Thymus (tissue), 11 donors: Measurements from ENCODE around the gene TRIO. TPM values are rescaled to one million over a fixed set of nuclear protein-coding genes. Genes with fewer than 3 reads are reported as not detected.

ENCODE experiments used
- DNase-seq, 9 donors: peaks; one replicate each; pipeline ENCODE4 v3.0.0-alpha.2; 2013; ENCODE audit warnings: low spot score in 9 of 9, low read depth in 6 of 9, missing footprints in 1 of 9
- H3K27ac ChIP-seq, 2 donors: one replicate each; pipeline ENCODE4 v1.5.1; 2013; ENCODE audit warnings: control low read depth in 1 of 2, low read depth in 1 of 2, low read length in 1 of 2, mild to moderate bottlenecking in 1 of 2, moderate library complexity in 1 of 2
- H3K27me3 ChIP-seq, 2 donors: one replicate each; pipeline ENCODE4 v1.5.1; 2013; ENCODE audit warnings: low read length in 1 of 2; ENCODE audit not compliant: control insufficient read depth in 2 of 2, insufficient read depth in 1 of 2
- H3K36me3 ChIP-seq, 2 donors: one replicate each; pipeline ENCODE4 v1.5.1; 2013; ENCODE audit warnings: low read length in 1 of 2, mild to moderate bottlenecking in 1 of 2, moderate library complexity in 1 of 2; ENCODE audit not compliant: control insufficient read depth in 2 of 2, insufficient read depth in 2 of 2
- H3K4me1 ChIP-seq, 2 donors: one replicate each; pipeline ENCODE4 v1.5.1; 2013; ENCODE audit warnings: low read length in 2 of 2; ENCODE audit not compliant: control insufficient read depth in 2 of 2, insufficient read depth in 2 of 2
- H3K4me3 ChIP-seq, 2 donors: one replicate each; pipeline ENCODE4 v1.5.1; 2013; ENCODE audit warnings: low read length in 2 of 2, control low read depth in 1 of 2, mild to moderate bottlenecking in 1 of 2
- H3K9me3 ChIP-seq, 2 donors: one replicate each; pipeline ENCODE4 v1.5.1; 2013; ENCODE audit warnings: low read length in 1 of 2, mild to moderate bottlenecking in 1 of 2; ENCODE audit not compliant: control insufficient read depth in 2 of 2, insufficient read depth in 1 of 2
- WGBS: extraction: QIAGEN DNeasy Blood & Tissue Kit; methylation state at CpG from one replicate; pipeline ENCODE4 v1.1.7; 2013; 5-methylcytosine and 5-hydroxymethylcytosine counted together
- polyA plus RNA-seq: library from polyadenylated mRNA; stranded (reverse); fragments of 200-250 nt; gene quantifications from one replicate; pipeline ENCODE4 v1.2.3, GENCODE V29; 2013
- total RNA-seq: library from RNA; stranded (reverse); fragments of 120-200 nt; gene quantifications from one replicate; pipeline ENCODE4 v1.2.4, GENCODE V29; 2013
- donor health status: healthy.

The TRIO gene
- total and polyA plus RNA-seq, 2 donors, result 26.9 to 52.1 TPM

- WGBS, result 97% methylated on average over 21 of the region's 21 CpGs
- H3K4me1 ChIP-seq, result no peaks in the 10 kb centered on the region
- peaks cover 10 to 29% of the 10 kb centered on the region in 2 donors for H3K36me3 ChIP-seq
- DNase-seq, result no peak
- H3K4me3 ChIP-seq, result no peak overlapping the region
- no peaks in the 10 kb centered on the region for H3K9me3 ChIP-seq
- H3K27me3 ChIP-seq, result no peaks in the 10 kb centered on the region
- H3K27ac ChIP-seq, result no peak overlapping the region
These were observed 364.2 kb downstream of the TRIO start for GRCh38 chr5:14507156-14507941.

- peaks cover 8 to 22% of the 10 kb centered on the region in 2 donors for H3K36me3 ChIP-seq
- 98% methylated on average over 20 of the region's 20 CpGs for WGBS
- DNase-seq, result no peak
These were observed 364.9 kb downstream of the TRIO start for GRCh38 chr5:14508046-14508445.

GRCh38 chr5:14509556-14509955 is 366.4 kb downstream of the TRIO start:
- no peaks in the 10 kb centered on the region for H3K9me3 ChIP-seq
- H3K36me3 ChIP-seq, result peaks cover 6 to 14% of the 10 kb centered on the region in 2 donors
- 68% methylated on average over 11 of the region's 11 CpGs for WGBS
- DNase-seq, result no peak
- H3K27ac ChIP-seq, result no peak overlapping the region
- no peaks in the 10 kb centered on the region for H3K4me1 ChIP-seq
- no peaks in the 10 kb centered on the region for H3K27me3 ChIP-seq
- H3K4me3 ChIP-seq, result no peak overlapping the region

More at GRCh38 chr5:14508046-14508445, 364.9 kb downstream of the TRIO start:
- no peak overlapping the region for H3K4me3 ChIP-seq
- no peak overlapping the region for H3K27ac ChIP-seq
- H3K27me3 ChIP-seq, result no peaks in the 10 kb centered on the region
- no peaks in the 10 kb centered on the region for H3K9me3 ChIP-seq
- no peaks in the 10 kb centered on the region for H3K4me1 ChIP-seq

- H3K4me1 ChIP-seq, result no peaks in the 10 kb centered on the region
- H3K27ac ChIP-seq, result no peak overlapping the region
- H3K9me3 ChIP-seq, result peaks cover 0 to 3% of the 10 kb centered on the region in 2 donors
- H3K27me3 ChIP-seq, result no peaks in the 10 kb centered on the region
- 95% methylated on average over 11 of the region's 11 CpGs for WGBS
- no peak overlapping the region for H3K4me3 ChIP-seq
- DNase-seq, result no peak
- H3K36me3 ChIP-seq, result peaks cover 6 to 14% of the 10 kb centered on the region in 2 donors
These were observed 367.1 kb downstream of the TRIO start for GRCh38 chr5:14510156-14510734.

GRCh38 chr5:14510880-14511279 is 367.7 kb downstream of the TRIO start:
- H3K4me1 ChIP-seq, result no peaks in the 10 kb centered on the region
- no peak for DNase-seq
- H3K4me3 ChIP-seq, result no peak overlapping the region
- WGBS, result 98% methylated on average over 6 of the region's 6 CpGs
- peaks cover 6 to 10% of the 10 kb centered on the region in 2 donors for H3K36me3 ChIP-seq
- peaks cover 0 to 4% of the 10 kb centered on the region in 2 donors for H3K9me3 ChIP-seq
- no peak overlapping the region for H3K27ac ChIP-seq
- no peaks in the 10 kb centered on the region for H3K27me3 ChIP-seq

GRCh38 chr5:14512574-14512973 is 369.4 kb downstream of the TRIO start:
- H3K27me3 ChIP-seq, result no peaks in the 10 kb centered on the region
- H3K4me3 ChIP-seq, result no peak overlapping the region
- no peak overlapping the region for H3K27ac ChIP-seq
- WGBS, result 83% methylated on average over 7 of the region's 7 CpGs
- DNase-seq, result no peak
- peaks cover 0 to 4% of the 10 kb centered on the region in 2 donors for H3K9me3 ChIP-seq
- peaks cover 3 to 6% of the 10 kb centered on the region in 2 donors for H3K36me3 ChIP-seq
- no peaks in the 10 kb centered on the region for H3K4me1 ChIP-seq

GRCh38 chr5:14513266-14513665 is 370.1 kb downstream of the TRIO start:
- H3K27ac ChIP-seq, result no peak overlapping the region
- H3K9me3 ChIP-seq, result peaks cover 0 to 4% of the 10 kb centered on the region in 2 donors
- H3K4me1 ChIP-seq, result no peaks in the 10 kb centered on the region
- peaks cover 0 to 1% of the 10 kb centered on the region in 2 donors for H3K36me3 ChIP-seq
- H3K4me3 ChIP-seq, result no peak overlapping the region
- no peaks in the 10 kb centered on the region for H3K27me3 ChIP-seq
- 93% methylated on average over 12 of the region's 12 CpGs for WGBS
- no peak for DNase-seq

- H3K27ac ChIP-seq, result no peak overlapping the region
- H3K36me3 ChIP-seq, result no peaks in the 10 kb centered on the region
- H3K27me3 ChIP-seq, result no peaks in the 10 kb centered on the region
- 53% methylated on average over 3 of the region's 3 CpGs for WGBS
- peaks cover 0 to 4% of the 10 kb centered on the region in 2 donors for H3K9me3 ChIP-seq
- no peak overlapping the region for H3K4me3 ChIP-seq
- DNase-seq, result no peak
- no peaks in the 10 kb centered on the region for H3K4me1 ChIP-seq
These were observed 373.8 kb downstream of the TRIO start for GRCh38 chr5:14516901-14517300.

GRCh38 chr5:14518638-14519037 is 375.5 kb downstream of the TRIO start:
- no peak overlapping the region for H3K4me3 ChIP-seq
- no peak for DNase-seq
- peaks cover 0 to 4% of the 10 kb centered on the region in 2 donors for H3K9me3 ChIP-seq
- H3K27ac ChIP-seq, result no peak overlapping the region
- WGBS, result 91% methylated on average over 7 of the region's 7 CpGs
- no peaks in the 10 kb centered on the region for H3K4me1 ChIP-seq
- no peaks in the 10 kb centered on the region for H3K36me3 ChIP-seq
- H3K27me3 ChIP-seq, result no peaks in the 10 kb centered on the region
